GM19043 (cell line): Measurements from ENCODE around the gene CELF5.
"Not testable (repeated sequence)": the region's sequence is repeated elsewhere in the genome, so short reads cannot be mapped to it uniquely, and the experiment has no call there.

Source experiments
- ATAC-seq: cut with Tn5 transposase; IDR thresholded peaks from one replicate; pipeline ENCODE4 v1.9.1; 2021; ENCODE audit warnings: low read depth; ENCODE audit not compliant: unreplicated experiment

The CELF5 gene

GRCh38 chr19:3315676-3315973 lies 91.2 kb downstream of the CELF5 start:
- ATAC-seq: no peak

GRCh38 chr19:3316132-3316648 lies 91.7 kb downstream of the CELF5 start:
- ATAC-seq: no peak

GRCh38 chr19:3316659-3317207 lies 92.3 kb downstream of the CELF5 start:
- no peak for ATAC-seq

- ATAC-seq: no peak
These were observed 95.3 kb downstream of the CELF5 start for GRCh38 chr19:3319643-3320353.

GRCh38 chr19:3320354-3320670 lies 95.9 kb downstream of the CELF5 start:
- no peak for ATAC-seq

GRCh38 chr19:3320853-3321252 lies 96.4 kb downstream of the CELF5 start:
- ATAC-seq: no peak

- no peak for ATAC-seq
These were observed 97.2 kb downstream of the CELF5 start for GRCh38 chr19:3321696-3322095.

GRCh38 chr19:3322199-3322978 lies 97.9 kb downstream of the CELF5 start:
- no peak for ATAC-seq

- ATAC-seq: no peak
These were observed 98.6 kb downstream of the CELF5 start for GRCh38 chr19:3323026-3323425.

- ATAC-seq: no peak
These were observed 99.2 kb downstream of the CELF5 start for GRCh38 chr19:3323658-3324057.

- no peak for ATAC-seq
These were observed 100.0 kb downstream of the CELF5 start for GRCh38 chr19:3324405-3324856.

GRCh38 chr19:3325451-3325850 lies 101.0 kb downstream of the CELF5 start:
- ATAC-seq: no peak

- ATAC-seq: no peak
These were observed 104.3 kb downstream of the CELF5 start for GRCh38 chr19:3328743-3329142.

GRCh38 chr19:3330047-3330446 lies 105.6 kb downstream of the CELF5 start:
- ATAC-seq: no peak

- not testable (repeated sequence) for ATAC-seq
These were observed 107.8 kb downstream of the CELF5 start for GRCh38 chr19:3332232-3332631.

- ATAC-seq: no peak
These were observed 108.6 kb downstream of the CELF5 start for GRCh38 chr19:3333020-3333583.

- no peak for ATAC-seq
These were observed 109.2 kb downstream of the CELF5 start for GRCh38 chr19:3333662-3334061.

GRCh38 chr19:3334749-3335430 lies 110.4 kb downstream of the CELF5 start:
- not testable (repeated sequence) for ATAC-seq

GRCh38 chr19:3335431-3336350 lies 111.2 kb downstream of the CELF5 start:
- ATAC-seq: no peak

- ATAC-seq: no peak
These were observed 111.9 kb downstream of the CELF5 start for GRCh38 chr19:3336351-3336679.
